GM18499 (cell line): ENCODE data around the gene CCDC188.

Experiments used
- ATAC-seq: cut with Tn5 transposase; IDR thresholded peaks from one replicate; pipeline ENCODE4 v1.9.1; 2021; ENCODE audit warnings: moderate number of reproducible peaks; ENCODE audit not compliant: insufficient read depth, unreplicated experiment

The CCDC188 gene

DNA sequence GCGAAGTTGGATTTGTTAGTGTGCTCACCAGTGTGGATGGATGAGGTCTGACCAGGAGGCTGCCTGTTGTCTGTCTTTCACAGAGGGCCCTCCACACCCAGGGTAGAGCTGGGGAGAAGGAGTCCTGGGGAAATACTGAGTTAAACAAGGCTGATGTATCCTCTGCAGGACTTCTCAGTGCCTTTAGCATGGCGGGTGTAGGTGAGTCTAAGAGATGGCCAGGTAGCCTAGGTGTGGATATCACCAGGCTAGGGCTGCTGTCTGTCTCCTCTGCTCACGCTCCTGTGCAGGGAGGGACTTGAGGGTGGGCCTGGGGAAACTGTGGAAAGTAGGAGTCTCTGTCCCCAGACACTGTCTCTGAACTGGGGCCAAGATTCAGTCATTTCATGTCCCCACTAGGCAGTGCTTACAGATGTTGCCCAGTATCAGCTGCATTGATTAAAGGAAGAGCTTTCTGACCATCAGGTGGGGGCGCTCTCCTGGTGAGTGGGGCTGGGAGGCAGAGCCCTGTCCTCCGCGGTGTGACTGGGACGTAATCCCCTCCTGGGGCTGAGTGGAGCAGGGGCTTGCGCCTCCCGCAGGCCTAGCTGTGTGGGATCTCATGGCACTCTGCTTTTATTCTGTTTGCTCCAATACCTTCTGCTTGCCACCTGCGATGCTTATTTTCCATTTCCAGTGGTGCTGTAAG lies 35.5 kb upstream of the CCDC188 start:
- no peak for ATAC-seq

DNA sequence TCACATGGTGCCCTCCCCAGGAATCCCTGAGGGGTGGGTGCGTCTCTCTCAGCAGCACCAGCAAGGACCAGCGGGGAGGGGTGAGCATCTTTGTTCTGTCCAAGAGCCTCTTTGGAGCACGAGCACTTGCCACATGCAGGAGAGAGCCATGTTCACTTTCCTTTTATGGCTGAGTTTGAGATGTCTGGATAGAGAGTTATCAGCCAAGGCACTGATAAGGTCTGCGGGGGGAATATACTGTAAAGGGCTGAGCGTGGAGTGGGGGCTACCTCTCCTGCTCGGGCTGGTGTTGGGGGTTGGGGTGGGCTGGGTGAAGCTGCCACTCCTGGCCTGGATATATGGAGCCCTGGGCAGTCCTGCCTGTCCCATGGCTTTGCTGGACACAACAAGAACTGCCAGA lies 34.9 kb upstream of the CCDC188 start:
- no peak for ATAC-seq

DNA sequence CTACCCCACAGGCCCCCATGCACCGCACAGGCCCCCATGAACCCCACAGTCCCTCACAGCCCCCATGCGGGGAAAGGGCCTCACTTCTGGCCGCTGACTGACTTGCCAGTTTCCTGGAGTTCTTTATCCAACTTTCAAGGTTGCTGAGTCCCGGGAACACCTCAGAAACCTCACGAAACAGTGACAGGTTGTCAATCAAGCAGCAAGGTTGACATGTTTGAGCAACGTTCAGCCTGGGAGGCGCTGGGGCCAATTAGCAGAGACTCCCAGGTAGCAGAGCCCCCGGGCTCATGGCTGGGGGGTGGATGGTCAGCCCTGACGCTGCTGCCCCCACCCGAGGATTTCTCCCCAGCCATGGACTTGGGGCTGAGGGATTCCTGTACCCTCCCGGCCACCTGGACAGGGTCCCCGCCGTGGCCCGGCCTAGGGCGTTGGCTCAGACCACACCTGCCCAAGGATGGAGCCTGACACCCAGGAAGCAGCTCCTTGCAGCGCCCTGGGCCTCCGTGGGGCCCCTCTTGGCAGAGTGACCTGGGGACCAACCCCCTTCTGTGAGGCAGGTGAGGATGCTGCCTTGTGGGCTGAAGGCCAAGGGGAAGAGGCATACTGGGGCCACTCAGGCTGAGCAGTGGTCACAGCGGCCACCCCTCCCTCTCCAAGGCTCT lies 33.8 kb upstream of the CCDC188 start:
- ATAC-seq: no peak

DNA sequence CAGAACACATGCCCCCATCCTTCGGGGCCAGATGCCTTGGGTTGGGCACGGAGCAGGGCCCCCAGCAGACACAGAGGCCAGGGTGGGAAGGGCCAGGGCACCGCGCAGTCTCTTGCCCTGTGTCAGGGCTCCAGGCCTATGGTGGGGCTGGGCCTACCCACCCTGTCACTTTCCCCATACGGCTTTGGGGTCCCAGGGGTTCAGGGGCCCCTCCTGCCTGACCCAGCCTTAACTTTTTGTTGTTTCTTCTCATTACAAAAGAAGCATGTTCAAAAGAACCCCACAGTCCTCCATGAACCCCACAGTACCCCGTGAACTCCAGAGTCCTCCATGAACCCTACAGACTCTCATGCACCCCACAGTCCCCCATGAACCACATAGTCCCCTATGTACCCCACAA lies 33.0 kb upstream of the CCDC188 start:
- ATAC-seq: no peak

DNA sequence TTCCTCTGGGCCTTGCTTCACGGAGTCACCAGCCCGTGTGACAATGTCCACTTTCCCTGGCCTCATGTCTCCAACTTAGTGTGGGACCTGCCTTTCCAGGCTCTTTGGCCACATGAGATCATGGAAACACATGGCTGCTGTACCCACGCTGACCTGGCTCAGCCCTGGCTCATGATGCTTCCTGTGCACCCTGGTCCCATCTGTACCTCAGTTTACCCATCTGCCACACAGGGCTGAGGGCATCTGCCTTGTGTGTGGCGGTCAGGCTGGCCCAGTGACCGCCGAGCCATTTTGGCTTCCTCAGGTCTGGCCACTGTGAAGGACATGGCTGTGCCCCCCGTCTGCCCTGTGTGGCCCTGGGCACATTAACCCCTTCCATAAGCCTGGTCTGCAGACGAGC lies 32.2 kb upstream of the CCDC188 start:
- ATAC-seq: no peak

DNA sequence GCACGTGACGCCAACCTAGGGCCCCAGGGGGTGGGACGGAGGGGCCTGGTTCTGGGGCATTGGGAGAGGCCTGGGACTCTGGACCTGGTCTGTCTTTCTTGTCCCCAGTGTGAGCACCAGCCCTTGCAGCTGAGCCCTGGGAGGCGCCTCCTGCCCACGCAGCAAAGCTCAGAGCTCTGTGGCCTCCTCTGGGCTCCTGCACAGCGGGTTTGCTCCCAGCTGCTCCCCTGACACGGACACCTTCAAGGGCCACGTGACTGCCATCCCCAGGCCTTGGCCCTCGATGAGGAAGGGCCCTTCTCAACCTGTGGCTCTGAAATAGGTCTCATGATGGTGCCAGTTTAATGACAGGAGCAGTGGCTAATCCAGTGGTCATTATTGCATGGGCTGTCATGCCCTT lies 31.5 kb upstream of the CCDC188 start:
- no peak for ATAC-seq

DNA sequence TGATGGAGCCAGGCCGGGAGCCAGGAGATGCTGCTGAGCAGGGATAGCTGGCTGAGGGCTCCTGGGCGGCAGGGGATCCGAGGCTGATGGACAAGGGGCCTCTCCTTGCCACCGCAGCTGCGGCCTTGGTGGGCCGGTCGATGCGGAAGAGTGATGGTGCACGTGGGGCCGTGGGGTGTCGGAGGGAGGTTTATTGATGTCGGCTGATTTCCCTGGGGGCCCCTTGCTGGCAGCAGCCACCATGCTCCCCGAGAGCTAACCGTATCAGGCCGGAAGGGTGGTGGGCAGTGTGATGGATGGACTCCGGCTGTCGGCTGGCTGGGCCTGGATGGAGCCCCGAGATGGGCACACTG lies 31.0 kb upstream of the CCDC188 start:
- ATAC-seq: no peak

DNA sequence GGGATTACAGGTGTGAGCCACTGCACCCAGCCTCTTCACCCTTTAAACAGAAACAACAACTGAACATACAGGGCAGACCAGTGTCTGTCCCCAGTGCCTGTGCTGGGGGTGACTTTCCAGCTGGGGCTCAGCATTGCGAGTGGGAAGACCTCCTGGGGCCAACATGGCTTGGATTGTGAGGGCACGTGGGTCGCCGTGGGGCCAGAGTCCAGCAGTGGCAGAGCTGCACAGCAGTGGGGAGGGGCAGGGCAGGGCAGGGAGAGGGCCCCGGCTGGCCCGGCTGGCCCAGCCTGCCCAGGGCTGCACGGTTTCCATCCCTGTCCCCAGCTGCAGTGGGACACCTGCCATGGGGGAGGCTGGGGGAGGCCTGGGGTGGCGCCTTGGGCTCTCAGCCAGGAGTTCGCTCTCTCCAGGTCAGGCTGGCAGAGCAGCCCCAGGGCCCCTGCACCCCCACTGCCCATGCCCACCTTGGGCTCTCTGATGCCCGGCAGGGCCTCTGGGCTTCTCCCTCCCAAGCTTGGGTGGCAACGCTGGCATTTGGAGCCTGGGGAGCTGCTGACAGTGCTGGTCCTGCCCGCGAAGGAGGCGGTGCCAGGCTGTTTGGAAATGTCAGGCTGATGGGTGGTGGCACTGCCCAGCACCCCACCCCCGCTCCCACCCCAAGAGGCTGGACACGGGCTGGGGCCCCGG lies 30.5 kb upstream of the CCDC188 start:
- ATAC-seq: no peak

DNA sequence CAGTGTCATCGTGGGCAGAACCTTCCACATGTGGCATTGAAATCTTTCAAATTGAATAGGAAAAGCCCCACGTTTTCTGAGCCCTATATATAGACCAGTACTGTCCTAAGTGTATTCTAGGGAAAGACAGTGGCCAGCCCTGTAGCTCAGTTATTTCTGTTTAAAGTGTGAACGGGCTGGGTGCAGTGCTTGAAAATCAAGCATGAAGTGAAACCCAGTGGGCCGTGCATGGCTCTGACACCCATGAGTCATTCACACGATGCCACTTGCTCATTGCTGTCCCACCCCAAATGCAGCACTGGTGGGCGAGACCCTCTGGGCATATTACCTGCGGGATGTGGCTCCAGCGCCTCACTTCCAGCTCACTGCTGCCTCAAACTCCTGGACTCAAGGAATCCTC lies 29.8 kb upstream of the CCDC188 start:
- no peak for ATAC-seq

DNA sequence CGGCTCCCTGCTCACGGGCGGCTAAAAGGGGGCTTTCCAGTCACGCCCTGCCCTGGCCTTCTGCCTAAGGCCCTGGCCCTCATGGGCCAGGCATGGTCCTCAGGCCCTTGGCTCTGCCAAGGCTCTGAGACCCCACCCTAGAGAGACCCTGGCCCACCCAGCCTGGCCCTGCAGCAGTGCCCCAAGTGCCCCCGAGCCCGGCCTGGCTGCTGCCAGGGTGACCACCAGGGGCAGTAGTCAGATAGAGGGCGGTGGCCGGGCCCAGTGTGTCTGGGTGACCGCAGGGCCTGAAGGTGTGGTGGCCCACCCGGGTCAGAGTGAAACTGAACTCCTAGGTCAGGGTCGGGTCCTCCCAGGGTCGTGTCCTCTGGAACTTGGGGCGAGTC lies 29.4 kb upstream of the CCDC188 start:
- no peak for ATAC-seq

DNA sequence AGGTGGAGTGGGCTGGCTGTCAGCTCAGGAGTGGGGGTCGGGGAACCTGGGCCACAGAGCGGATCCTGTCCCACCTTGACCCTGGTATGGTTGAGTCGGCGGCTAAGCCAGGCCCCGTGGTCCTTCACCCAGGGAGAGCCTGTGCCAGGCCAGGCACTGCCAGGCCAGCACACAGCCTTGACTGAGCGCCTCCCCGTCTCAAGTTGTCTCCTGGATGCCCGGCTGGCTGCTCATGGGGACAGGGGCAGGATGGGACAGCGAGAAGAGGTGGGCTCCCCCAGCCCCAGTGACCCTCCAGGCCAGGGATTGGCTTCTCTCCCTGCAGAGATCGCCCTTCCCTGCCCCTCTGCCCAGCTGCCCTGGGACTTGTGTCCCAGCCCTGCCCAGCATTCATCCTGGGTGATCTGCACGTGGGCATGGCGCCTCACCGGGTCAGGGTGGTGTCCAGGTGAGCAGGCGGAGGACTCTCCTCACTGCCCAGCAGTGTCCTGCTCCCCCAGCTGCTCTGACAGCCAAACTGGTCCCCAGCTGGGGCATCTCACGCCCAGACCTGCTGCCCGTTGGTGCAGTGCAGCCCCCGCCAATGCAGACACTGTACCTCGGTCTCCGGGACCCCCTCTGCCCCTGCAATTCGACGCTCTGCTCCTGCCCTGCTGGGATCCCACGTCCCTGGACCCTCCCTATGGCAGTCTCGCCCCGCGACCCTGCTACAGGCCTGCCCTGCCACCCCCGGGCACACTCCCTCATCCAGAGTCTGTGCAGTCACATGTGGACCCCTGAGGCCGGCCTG lies 28.8 kb upstream of the CCDC188 start:
- ATAC-seq: no peak

DNA sequence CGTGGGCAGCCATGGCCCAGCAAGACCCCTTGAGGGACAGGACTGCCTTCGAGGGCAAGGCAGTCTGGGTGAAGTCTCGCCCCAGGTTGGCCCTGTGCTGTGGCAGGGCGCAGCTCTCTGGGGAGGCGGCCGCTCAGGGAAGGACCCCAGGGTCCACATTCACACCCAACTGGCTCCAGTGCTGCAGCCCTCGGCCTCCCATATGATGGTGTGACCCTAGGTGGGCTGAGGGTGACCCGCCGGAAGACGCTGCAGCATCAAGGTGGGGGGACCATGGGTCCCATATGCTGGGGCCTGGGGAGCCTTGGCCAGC lies 28.0 kb upstream of the CCDC188 start:
- ATAC-seq: no peak

DNA sequence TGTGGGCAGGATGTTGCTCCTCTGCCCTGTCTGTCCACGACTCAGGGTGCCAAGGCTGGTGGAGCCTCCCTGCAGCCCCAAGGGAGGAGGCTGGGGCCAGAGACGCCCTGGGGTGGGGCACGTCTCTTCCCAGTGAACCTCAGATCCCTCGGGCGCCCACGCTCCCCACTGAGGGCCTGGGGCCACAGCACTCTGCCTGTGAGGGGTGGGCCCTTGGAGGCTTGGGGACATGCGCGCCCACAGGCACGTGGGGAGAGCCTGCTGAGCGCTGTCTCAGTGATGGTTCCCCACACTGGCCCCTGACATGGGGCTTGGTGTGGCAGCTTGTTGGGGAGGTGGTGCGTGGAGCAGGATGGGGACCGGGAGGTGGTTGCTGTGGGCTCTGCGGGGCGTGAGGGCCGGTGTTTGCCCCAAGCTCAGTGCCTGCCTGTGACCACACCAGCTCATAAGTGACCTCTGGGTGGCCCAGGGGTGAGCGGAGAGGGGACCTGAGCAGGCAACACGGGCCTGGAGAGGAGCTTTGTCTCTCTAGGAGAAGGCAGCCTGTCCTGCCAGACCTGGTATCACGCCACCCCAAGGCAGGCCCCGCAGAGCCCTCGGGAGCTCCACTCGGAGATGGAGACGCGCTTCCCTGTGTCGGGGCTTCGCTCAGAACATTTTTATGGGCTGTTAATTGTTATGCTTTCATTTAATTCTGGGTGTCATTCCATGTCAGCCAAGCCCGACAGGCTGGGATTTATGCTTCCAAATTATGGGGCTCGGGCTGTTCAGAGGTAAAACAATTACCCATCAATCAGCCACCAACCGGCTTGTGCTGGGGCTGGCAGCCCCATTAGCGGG lies 27.4 kb upstream of the CCDC188 start:
- ATAC-seq: no peak

DNA sequence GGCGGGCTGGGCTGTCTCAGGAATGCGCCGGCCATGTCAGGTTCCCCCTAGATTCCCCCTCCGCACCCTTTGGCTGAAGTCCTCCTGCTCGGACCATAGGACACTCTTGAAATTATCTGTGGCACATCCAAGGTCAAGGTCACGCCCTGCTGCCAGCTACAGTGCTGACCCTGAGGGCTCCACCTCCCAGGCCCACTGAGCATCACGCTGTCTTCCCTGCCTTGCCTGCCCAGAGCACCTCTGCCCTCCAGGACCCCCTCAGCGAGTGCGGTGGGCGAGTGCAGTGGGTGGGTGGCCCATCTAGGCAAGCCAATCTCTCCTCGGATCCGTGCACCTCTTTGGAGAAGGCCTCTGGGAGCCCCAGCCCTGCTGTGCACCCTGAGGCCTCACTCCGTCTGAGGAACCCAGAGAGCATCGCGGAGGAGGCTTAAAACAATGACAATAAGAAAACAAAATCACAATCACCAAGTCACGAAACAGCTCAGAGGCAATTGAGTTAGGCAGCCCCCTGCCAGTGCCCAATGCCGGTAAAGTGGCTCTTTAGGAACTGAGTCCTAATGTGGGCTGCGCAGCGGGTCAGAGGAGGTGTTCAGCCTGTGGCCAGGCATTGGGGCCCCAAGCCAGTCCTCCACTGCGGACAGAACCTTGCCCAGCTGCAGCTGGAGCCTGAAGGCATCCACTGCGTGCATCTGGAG lies 26.5 kb upstream of the CCDC188 start:
- ATAC-seq: no peak

DNA sequence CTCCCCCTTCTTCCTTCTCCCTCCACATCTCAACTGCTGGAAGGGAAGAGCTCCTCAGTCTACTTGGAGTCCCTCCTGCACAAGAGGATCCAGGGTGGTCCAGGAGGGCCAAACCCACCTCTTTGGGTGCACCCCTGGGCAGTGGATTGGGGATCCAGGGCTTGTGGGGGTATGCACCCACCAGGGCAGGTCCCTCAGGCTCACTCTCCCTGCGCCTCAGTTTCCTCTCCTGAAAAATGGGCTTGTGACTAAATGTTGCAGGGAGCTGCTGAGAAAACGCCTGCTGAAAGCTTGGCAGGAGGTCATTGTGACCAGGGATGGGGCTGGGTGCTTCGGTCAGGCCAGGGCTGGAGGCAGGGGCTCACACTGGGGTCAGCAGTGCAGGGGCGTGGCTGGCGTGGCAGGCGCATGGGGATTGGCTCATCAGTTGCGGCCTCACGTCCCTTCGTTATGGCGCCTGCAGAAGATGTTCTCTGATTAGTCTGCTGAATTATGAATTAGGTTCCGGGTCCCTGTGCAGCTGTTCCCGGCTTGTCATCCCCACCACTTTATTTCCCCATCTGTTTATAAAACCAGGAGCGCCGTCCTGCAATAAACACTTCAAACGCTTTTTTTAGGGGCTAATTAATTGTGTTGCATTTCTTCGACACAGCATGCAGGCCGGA lies 25.7 kb upstream of the CCDC188 start:
- ATAC-seq: no peak

DNA sequence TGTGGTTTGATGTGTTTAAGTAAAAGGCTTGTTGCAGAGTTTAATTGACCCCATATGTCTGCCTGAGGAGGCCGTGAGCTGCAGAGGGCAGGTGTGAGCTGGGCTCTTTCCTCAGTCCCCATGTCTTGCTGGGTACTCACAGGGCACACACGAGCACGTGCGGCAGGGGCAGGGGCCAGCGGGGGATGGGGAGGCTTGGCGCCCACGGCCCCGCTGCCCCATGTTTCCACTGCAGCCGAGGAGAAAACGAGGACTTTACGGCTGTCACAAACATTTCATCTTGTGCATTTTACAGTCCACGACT lies 24.7 kb upstream of the CCDC188 start:
- ATAC-seq: no peak

DNA sequence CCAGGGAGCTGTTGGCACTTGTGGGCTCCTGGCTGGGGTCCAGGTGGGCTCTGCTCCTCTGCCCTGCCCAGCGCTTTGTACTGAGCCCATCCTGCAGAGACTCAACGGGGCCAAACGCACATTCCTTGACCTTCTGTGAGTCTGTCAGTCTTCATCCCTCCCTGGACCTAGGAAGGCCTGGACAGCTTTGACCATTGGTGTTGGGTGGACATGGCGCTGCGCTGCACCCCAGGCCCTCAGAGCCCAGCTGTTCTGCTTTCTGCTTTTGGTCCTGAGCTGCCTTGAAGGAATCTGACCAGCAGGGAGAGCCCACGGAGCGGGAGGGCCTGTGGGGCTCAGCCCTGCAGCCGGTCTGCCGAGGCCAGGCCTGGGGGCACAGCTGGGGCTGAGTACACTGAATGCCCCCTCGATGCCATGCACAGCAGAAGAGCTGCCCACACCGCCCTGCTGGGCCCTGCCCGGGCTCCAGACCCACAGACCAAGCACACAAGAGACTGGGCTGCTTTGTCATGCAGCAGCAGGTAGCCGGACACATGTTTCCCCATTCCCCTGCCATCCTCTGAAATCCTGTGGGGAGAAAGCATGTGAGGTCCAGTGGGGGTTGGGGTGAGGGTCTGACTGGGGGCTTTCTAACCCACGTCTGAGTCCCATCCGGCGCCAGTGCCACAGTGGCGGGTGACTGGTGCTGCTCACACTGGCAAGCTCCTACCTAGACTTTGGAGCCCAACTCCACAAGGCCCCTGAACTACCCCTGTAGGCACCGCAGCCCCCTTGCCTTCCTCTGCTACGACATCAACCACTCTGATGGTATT lies 24.1 kb upstream of the CCDC188 start:
- ATAC-seq: no peak

DNA sequence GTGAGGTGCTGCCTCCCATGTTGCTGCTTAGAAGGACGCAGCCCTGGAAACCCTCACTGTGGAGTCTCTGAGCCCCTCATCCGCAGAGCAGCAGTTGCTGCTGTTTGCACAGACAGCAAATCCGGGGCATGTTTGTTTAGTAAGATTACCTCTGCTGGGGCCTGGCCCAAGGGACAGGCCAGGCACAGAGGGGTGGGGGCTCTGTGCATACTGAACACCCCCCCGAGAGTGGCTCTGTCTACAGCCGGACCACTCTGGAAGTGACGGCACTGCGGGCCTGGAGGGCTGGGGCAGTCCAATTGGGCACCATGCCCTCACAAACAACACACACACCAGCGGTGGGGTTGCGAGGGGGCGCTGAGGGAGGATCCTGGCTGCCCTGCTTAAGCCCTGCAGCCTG lies 22.9 kb upstream of the CCDC188 start:
- no peak for ATAC-seq

DNA sequence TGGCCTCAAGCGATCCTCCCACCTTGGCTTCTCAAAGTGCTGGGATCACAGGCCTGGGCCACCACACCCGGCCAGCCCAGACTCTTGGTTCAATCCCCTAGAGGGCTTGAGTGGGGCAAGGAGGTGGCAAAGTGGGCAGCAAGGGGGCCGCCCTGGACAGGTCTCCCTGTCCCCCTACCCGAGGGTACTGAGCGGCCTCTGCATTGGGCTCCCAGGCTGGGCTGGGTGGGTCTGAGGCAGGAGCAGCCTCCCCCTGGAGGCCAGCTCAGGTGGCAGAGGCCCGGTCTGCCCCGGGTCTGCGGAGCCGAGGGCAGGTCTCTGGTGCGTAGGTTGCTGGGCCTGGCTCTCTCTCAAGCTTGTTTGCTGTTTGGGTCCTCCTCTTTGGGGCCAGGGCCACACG lies 22.4 kb upstream of the CCDC188 start:
- ATAC-seq: no peak
